Skin epidermis (tissue), 12 donors: ENCODE data around the gene MICAL2.
A peak's percentile ranks its signal among the peaks of the same experiment; 100 is the strongest.

ENCODE experiments used
- H3K27ac ChIP-seq, 21 experiments: fragments of 200-600 bp; sonication (generic) in 11 of 21; one replicate each; pipeline ENCODE4 v1.5.0; 2020; ENCODE audit warnings: mild to moderate bottlenecking in 3 of 21, inconsistent platforms in 2 of 21, moderate library complexity in 2 of 21
- H3K4me3 ChIP-seq, 7 experiments: fragments of 200-600 bp; sonication (generic) in 2 of 7; one replicate each; pipeline ENCODE4 v1.5.0; 2020; ENCODE audit warnings: inconsistent platforms in 2 of 7, mild to moderate bottlenecking in 2 of 7, moderate library complexity in 1 of 7

Gene MICAL2

GRCh38 chr11:12112750-12113149 is 2.4 kb downstream of the MICAL2 start:
- Histone ChIP-seq H3K4me3 (peak overlapping the region in 1 of 7 experiments; percentile 91), H3K27ac (no peak overlapping the region)

DNA sequence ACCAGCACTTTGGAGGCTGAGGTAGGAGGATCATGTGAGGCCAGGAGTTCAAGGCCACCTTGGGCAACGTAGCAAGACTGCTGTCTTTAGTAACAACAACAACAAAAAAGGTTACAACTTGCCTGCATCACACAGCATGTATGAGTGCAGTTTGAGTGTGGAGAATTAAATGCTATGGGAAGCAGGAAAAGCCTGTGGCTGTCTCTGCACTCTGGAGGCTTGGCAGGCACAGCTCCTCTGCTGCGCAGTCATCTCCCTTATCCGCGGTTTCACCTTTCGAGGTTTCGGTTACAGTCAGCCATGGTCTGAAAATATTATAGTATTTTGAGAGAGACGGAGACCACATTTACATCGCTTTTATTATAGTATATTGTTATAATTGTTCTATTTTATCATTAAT is 2.9 kb downstream of the MICAL2 start:
- H3K27ac ChIP-seq: no peak overlapping the region

DNA sequence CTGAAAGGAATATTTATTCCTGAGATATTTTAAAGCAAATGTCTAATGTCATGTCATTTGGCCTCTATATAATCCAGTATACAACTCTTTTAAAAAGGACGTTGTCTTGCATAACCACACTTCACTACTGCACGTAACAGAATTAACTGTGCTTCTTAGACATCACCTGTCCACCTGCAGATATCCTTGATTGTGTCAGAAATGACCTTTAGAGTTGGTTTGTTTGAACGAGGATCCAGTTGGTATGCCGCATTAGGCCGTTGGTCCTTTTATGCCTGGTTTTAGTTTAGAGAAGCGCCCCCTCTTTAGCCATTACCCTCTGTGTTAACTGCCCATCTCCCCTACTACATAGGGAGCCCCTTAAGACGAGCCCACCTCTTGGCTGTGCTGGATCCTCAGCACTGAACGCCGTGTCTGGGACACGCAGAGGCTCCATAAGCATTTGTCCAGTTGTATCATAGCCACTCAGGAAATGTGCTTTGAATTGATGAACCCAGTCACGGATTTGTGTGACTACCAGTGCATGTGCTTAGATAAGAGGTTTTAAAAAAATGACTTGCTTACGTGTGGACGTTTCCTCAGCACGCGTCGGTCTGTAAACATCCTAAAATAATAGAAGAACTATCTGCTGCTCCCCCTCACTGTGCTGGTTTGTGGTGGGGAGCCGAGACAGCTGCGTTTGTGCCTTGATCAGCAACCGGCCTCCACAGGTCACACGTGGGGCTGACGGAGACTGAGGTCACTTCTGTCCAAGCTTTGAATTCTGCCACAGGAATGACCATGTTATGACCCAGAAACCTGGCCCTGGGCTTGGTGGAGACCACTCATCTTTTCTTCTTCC is 4.0 kb downstream of the MICAL2 start:
- Histone ChIP-seq H3K4me3 (no peak overlapping the region), H3K27ac (no peak overlapping the region)

More for the DNA sequence above, 2.9 kb downstream of the MICAL2 start:
- peak overlapping the region in 1 of 7 experiments; percentile 91 for H3K4me3 ChIP-seq

- Histone ChIP-seq H3K4me3 (no peak overlapping the region), H3K27ac (no peak overlapping the region)
Measured at GRCh38 chr11:12116425-12117032, 6.1 kb downstream of the MICAL2 start.

- peak overlapping the region in 4 of 21 experiments; percentile 3 to 53 (median 26) for H3K27ac ChIP-seq
- no peak overlapping the region for H3K4me3 ChIP-seq
Measured at GRCh38 chr11:12117200-12117599, 6.8 kb downstream of the MICAL2 start.

DNA sequence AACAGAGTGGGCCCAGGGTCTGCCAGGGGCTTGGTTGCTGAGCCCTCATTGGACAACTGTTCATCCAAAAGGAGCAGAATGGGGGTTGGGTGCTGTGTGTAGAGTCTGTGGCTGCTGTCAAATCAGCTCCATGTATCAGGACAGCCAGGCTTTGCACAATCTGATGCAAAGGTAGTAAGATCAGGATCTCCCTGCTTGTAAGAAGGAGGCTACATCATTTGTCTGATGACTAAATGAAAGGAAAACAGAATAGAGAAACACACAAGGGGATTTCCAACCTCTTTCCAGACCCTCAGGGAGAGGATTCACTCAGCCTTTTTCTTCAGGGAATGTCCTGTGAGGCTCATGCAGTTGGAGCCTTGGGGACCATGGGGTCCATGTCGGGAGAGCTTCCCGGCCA is 7.2 kb downstream of the MICAL2 start:
- Histone ChIP-seq H3K4me3 (no peak overlapping the region), H3K27ac (peak overlapping the region in 5 of 21 experiments; percentile 3 to 53 (median 25))

DNA sequence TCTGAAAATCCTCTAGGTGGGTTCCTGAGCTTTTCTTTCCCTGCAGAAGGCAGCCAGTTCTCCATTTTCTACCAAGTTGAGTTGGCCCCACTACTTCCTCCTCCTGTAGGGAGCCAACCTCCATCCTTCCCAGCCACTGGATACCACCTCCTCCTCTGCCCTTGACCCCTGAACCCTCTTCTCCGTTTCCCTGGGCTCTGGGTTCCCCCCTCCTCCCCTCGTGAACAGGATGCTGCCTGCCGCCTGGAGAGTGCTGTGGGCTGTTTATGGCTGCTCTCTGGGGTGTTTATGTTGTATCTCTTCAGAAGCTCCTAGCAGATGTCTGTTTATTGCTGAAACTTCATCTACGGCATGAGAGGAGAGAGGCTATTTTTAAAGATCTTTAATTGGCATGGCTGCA is 8.6 kb downstream of the MICAL2 start:
- Histone ChIP-seq H3K27ac (peak overlapping the region in 3 of 21 experiments; percentile 5 to 14 (median 8)), H3K4me3 (no peak overlapping the region)

DNA sequence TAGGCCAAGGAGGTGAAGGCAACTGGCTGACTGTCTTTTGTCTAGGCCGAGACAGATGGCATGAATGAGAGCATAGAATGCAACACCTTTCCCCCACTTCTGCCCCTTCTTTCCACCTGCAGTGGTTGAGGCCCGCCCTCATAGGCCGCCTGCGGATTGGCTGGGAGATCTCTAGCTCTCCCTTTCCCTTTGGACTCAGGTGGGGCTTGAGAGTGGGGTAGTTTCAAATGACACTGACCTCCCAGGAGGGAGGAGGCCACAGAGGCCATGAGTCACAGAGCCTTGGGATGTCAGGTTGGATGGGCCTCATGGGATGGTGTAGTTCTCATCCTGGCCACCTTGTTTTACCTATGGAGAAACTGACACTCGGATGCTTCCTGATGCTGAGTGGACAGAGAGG is 9.1 kb downstream of the MICAL2 start:
- H3K4me3 ChIP-seq: no peak overlapping the region

DNA sequence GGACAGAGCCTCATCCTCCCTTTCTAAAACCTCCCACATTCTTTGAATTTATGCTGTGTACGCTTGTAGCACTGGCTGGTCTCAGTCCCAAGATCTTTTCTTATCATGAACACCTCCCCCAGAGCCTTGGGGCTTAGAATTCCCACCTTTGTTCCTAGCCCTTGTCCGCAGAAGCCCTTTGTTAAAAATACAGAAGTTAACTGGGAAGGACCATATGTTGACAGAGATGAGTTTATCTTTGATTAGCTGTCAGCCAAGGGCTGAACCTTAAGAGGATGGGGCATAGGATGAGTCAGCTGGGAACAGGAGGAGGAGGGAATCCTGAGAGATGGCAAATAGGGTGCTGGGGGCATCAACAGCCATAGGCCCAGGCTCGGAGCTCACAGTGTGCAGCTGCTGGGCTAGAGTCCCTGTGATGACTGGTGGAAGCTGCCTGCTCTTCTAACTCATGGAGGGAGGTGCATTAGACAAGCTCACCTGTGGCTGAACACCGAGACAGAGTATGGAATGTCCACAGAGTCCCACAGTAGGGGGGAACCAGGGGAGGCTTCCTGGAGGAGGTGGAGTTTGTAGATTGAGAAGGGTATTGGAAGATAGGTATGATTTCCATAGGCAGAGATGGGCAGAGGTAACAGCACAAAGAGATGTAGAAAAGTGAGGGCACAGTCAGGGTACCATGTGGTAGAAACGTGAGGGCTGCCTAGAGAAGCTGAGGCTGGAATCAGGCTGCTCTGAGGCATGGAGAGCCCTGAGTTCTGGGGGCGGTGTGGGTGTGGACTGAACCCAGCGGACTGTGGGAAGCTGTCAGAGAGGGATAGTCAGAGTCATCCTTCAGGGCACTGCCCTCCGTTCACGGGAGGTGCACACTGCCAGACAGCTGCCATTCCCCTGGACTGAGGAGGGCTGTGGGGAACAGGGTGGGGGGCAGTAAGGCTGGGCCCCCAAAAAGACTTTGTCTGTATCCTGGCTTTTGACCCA is 9.9 kb downstream of the MICAL2 start:
- peak overlapping the region in 2 of 21 experiments; percentile 8 to 32 for H3K27ac ChIP-seq
- H3K4me3 ChIP-seq: no peak overlapping the region

More for the DNA sequence above, 9.1 kb downstream of the MICAL2 start:
- H3K27ac ChIP-seq: peak overlapping the region in 3 of 21 experiments; percentile 8 to 32 (median 14)

DNA sequence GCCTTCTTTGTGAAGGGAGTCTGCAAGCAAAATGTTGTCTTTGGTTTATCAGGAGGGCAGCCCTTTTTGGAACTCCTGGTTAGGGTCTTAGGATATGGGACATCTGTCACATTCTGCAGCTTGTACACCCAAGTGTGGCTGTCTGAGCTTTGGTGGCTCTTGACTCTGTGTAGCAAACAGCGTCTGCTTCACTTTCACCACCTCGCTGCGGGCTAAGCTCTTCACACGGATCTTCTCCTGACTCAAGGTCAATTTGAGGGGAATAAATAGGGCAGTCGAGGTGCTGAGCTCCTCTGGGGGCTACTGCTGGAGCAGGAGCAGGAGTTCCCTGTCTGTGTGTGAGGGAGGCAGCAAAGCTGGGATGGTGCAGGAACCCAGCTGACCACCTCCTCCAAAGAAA is 10.6 kb downstream of the MICAL2 start:
- H3K27ac ChIP-seq: peak overlapping the region in 1 of 21 experiments; percentile 14
- H3K4me3 ChIP-seq: no peak overlapping the region

GRCh38 chr11:12121517-12121916 is 11.1 kb downstream of the MICAL2 start:
- Histone ChIP-seq H3K4me3 (no peak overlapping the region), H3K27ac (peak overlapping the region in 1 of 21 experiments; percentile 14)

- H3K27ac ChIP-seq: peak overlapping the region in 2 of 21 experiments; percentile 48 to 49
Measured at GRCh38 chr11:12122083-12122482, 11.7 kb downstream of the MICAL2 start.

GRCh38 chr11:12123273-12123672 is 12.9 kb downstream of the MICAL2 start:
- no peak overlapping the region for H3K4me3 ChIP-seq
- H3K27ac ChIP-seq: peak overlapping the region in 6 of 21 experiments; percentile 17 to 67 (median 54)

More at GRCh38 chr11:12122083-12122482, 11.7 kb downstream of the MICAL2 start:
- no peak overlapping the region for H3K4me3 ChIP-seq

DNA sequence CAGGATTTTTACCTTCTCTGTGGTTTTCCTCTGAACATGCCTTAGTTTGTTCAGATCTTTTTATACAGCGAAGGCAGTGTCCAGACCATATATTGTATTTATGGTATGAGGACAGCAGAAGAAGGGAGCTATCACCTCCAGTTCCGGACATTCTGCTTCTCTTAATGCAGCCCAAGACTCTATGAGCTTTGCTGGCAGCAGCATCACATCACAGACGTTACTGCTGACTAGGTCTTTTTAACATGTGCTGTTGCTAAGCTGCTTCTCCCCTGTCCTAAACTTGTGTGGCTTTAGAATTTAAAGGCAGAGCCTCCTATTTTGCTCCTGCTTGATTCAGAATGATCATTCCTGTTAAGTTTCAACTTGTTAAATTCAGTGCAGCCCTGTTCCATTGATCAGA is 13.4 kb downstream of the MICAL2 start:
- Histone ChIP-seq H3K27ac (peak overlapping the region in 8 of 21 experiments; percentile 17 to 67 (median 44)), H3K4me3 (no peak overlapping the region)

DNA sequence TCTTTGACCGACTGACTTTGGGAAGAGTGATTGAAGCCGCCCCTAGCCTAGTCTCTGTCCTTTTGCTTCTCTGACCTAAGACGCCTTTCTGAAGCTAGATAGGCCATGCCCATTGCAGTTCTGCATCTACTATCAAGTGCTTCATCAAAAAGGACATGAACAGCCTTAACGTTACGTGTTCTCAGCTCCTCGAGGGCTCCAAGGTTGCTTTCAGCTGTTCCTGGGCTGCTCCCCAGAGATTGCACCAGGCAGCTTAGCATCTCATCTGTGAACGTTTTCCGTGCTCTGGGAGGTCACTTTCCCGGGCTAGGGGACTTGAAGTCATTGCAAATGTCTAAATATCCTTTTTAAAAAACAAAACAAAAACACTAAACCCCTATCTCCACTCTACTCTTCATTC is 13.9 kb downstream of the MICAL2 start:
- peak overlapping the region in 9 of 21 experiments; percentile 7 to 67 (median 44) for H3K27ac ChIP-seq
- H3K4me3 ChIP-seq: no peak overlapping the region

DNA sequence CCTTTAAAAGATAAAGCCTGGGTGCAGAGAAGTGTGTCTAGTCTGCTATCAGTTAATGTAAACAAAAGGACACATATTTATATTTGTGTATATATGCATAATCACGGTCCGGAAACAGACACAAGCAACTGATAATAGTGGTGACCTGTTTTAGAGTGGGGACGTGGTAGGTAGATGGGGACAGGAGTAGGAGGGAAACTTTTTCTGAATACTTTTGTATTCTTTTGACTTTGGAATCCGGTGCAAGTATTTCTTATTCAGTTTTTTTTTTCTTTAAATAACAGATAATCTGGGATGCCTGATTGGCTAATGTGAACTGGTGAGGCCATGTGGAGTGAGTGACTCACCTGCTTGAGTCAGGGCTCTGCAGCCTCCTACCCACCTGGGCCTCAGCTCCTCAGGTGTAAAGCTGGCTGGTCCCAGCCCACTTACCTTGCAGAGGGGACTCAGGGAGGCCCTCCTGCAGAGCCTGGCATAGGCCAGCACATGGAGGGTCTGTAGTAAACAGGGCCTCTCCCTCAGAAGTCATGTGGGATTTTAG is 15.3 kb downstream of the MICAL2 start:
- H3K4me3 ChIP-seq: no peak overlapping the region
- H3K27ac ChIP-seq: peak overlapping the region in 6 of 21 experiments; percentile 5 to 67 (median 29)

DNA sequence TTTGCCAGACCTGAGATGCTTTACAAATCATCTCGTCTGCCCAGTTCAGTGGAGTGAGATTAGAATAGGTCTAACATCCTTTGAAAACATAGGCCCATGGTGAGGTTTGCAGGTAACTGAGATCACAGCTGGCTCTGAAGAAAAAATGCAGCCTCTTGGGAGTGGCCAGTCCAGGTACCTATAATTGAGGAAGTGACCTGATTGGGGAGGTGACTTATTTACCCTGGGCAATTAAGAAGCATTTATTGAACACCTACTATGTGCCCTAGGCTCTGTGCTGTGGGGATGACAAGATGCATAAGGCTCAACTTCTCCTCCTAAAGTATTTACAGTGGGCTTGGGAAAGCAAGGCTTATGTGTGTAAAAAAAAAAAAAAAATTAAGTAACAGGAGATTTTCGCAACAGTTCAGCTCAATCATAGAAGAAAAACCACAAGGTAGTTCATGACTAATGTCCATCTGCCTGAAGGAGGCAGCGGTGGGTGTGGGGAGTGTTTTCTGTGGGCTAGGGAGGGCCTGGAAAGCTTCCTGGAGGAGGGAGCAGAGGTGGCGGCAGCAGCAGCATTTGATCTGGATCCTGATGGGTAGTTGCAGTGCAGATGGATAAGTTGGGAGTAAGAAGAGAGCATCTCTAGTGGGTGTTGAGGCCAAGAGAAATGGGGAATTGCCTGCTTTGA is 16.1 kb downstream of the MICAL2 start:
- no peak overlapping the region for H3K4me3 ChIP-seq

DNA sequence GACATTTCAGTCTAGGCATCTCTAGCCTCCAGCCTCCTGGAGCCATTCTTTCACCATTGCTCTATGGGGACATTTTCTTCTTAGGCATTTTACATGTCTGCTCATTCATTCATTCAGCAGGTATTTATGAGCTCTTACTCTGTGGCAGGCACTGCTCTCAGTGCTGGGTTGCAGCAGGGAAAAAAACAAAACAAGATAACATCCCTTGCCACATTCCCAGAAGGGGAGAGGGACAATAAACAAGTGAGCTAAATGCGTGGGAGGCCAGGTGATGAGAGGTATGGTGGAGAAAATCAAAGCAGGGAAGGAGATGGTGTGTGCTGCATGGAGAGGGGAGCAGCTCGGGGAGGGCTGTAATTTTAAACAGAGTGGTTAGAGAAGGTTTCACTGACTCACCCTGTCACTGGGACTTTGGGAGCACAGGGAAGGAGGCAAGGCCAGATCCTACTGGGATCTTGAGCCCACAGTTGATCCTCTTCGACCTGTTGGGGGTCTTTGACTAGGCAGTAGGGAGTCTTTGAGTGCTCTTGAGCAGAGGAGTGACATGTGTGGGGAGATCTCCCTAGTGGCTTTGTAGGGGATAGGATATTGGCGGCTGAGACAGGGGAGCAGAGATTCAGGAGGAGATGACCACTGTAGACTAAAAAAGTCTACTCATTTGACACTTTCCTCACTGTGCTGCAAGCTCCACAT is 17.0 kb downstream of the MICAL2 start:
- Histone ChIP-seq H3K4me3 (no peak overlapping the region), H3K27ac (peak overlapping the region in 5 of 21 experiments; percentile 0 to 67 (median 33))

More for the DNA sequence above, 16.1 kb downstream of the MICAL2 start:
- H3K27ac ChIP-seq: peak overlapping the region in 7 of 21 experiments; percentile 0 to 67 (median 41)
